MCF 10A (cell line): ENCODE measurements around the gene LSM10. TPM values are rescaled to one million over a fixed set of nuclear protein-coding genes. Genes with fewer than 3 reads are reported as not detected.

Source experiments
- BruUV-seq: library from RNA; stranded (reverse); fragments of 400-500 nt; replicated peaks from 2 replicates; lab custom pipeline; 2021; lab: Mats Ljungman, UMichigan
- CTCF ChIA-PET: fragments of 300-600 bp; sonication (Branson Sonifier 250); formaldehyde crosslinking; extraction: SDS; loops from one replicate; lab custom pipeline; 2021; ENCODE audit warnings: antibody characterized with exemption, inconsistent platforms; lab: Yijun Ruan, JAX
- POLR2A ChIA-PET: fragments of 300-600, 350-650 bp; sonication (Branson Sonifier 250); formaldehyde crosslinking; extraction: SDS; loops from one replicate; lab custom pipeline; 2020; ENCODE audit warnings: antibody characterized with exemption, inconsistent platforms; lab: Yijun Ruan, JAX
- DNase-seq: peaks from one replicate; pipeline ENCODE4 v3.0.0-alpha.2; 2018; ENCODE audit not compliant: unreplicated experiment
- H3K27ac Mint-ChIP-seq: one replicate; pipeline ENCODE4 v1.8.0; 2022; ENCODE audit warnings: mild to moderate bottlenecking, low read depth, mixed read lengths; ENCODE audit not compliant: unreplicated experiment
- H3K27me3 Mint-ChIP-seq: one replicate; pipeline ENCODE4 v1.8.0; 2022; ENCODE audit warnings: mixed read lengths; ENCODE audit not compliant: insufficient read depth, unreplicated experiment
- H3K36me3 Mint-ChIP-seq: one replicate; pipeline ENCODE4 v1.8.0; 2022; ENCODE audit warnings: mild to moderate bottlenecking, moderate library complexity, mixed read lengths; ENCODE audit not compliant: insufficient read depth, unreplicated experiment
- H3K4me1 Mint-ChIP-seq: one replicate; pipeline ENCODE4 v1.8.0; 2022; ENCODE audit warnings: mixed read lengths; ENCODE audit not compliant: insufficient read depth, unreplicated experiment
- H3K4me3 Mint-ChIP-seq: one replicate; pipeline ENCODE4 v1.8.0; 2022; ENCODE audit warnings: mild to moderate bottlenecking, moderate library complexity, mixed read lengths; ENCODE audit not compliant: unreplicated experiment
- H3K9me3 Mint-ChIP-seq: one replicate; pipeline ENCODE4 v1.8.0; 2022; ENCODE audit warnings: mixed read lengths; ENCODE audit not compliant: unreplicated experiment
- CTCF ChIP-seq: fragments of 200-600 bp; IDR thresholded peaks from one replicate; pipeline ENCODE4 v1.8.0; 2022; ENCODE audit warnings: antibody characterized with exemption, mild to moderate bottlenecking; ENCODE audit not compliant: unreplicated experiment
- intact Hi-C: fragments of 100-400 bp; cut with micrococcal nuclease; formaldehyde crosslinking; loops from 2 replicates; pipeline ENCODE4 v1.14.1; 2022
- total RNA-seq: library from RNA; stranded (reverse); gene quantifications from 2 replicates; pipeline ENCODE4 v1.2.3, GENCODE V29; 2022

Gene LSM10
- total RNA-seq, 1 experiment from 2014 or later = 42.3 TPM

GRCh38 chr1:36401602-36402503, 4.1 kb upstream of the LSM10 start:
- Mint-ChIP-seq H3K36me3 (no peaks in the 10 kb centered on the region), H3K4me1 (peaks cover 7% of the 10 kb centered on the region), H3K9me3 (no peaks in the 10 kb centered on the region), H3K27ac (no peak overlapping the region), H3K27me3 (peaks cover 10% of the 10 kb centered on the region), H3K4me3 (no peak overlapping the region)
- TF ChIP-seq CTCF = no peak
- ChIA-PET CTCF (interaction anchor here (0.7 kb wide), 1 partner anchor 43 kb away, joined by 3 read pairs; no protein-coding TSS in a partner anchor), POLR2A (interaction anchor here (0.6 kb wide), 1 partner anchor 37 kb away, joined by 3 read pairs; no protein-coding TSS in a partner anchor)
- no TSS peak for BruUV-seq
- no peak for DNase-seq
- intact Hi-C loops = no loop called here

GRCh38 chr1:36400825-36401601, 3.3 kb upstream of the LSM10 start:
- intact Hi-C loops = no loop called here
- no peaks in the 10 kb centered on the region for H3K9me3 Mint-ChIP-seq
- H3K27ac Mint-ChIP-seq = no peak overlapping the region
- DNase-seq = no peak
- no peak for TF ChIP-seq CTCF
- H3K27me3 Mint-ChIP-seq = peaks cover 10% of the 10 kb centered on the region
- H3K36me3 Mint-ChIP-seq = peaks cover 5% of the 10 kb centered on the region
- BruUV-seq = no TSS peak
- peaks cover 7% of the 10 kb centered on the region for H3K4me1 Mint-ChIP-seq
- no peak overlapping the region for H3K4me3 Mint-ChIP-seq
- CTCF ChIA-PET = interaction anchor here (0.6 to 1.2 kb wide), 4 partner anchors 15 to 1002 kb away, joined by 3 read pairs; no protein-coding TSS in a partner anchor
- POLR2A ChIA-PET = interaction anchor here (6.3 kb wide), 1 partner anchor 15 kb away, joined by 148 read pairs; the partner anchor contains the start of gene STK40

GRCh38 chr1:36400514-36400824, 2.8 kb upstream of the LSM10 start:
- Mint-ChIP-seq H3K27me3 (peaks cover 10% of the 10 kb centered on the region), H3K4me1 (peaks cover 7% of the 10 kb centered on the region), H3K36me3 (peaks cover 5% of the 10 kb centered on the region), H3K4me3 (no peak overlapping the region), H3K9me3 (no peaks in the 10 kb centered on the region), H3K27ac (no peak overlapping the region)
- no peak for TF ChIP-seq CTCF
- no TSS peak for BruUV-seq
- ChIA-PET POLR2A (interaction anchor here (6.3 kb wide), 1 partner anchor 14 kb away, joined by 148 read pairs; the partner anchor contains the start of gene STK40), CTCF (interaction anchor here (0.5 to 1.6 kb wide), 6 partner anchors 14 to 1395 kb away, joined by 3 to 8 read pairs (median 3); no protein-coding TSS in a partner anchor)
- no peak for DNase-seq
- intact Hi-C loops = no loop called here
